IPS-15b (cell line): ENCODE measurements around the gene SMIM14.

Experiments
- H3K27me3 ChIP-seq: one replicate; pipeline ENCODE4 v1.6.1; 2013; ENCODE audit warnings: low read length; ENCODE audit not compliant: control insufficient read depth, insufficient read depth
- H3K36me3 ChIP-seq: one replicate; pipeline ENCODE4 v1.6.1; 2013; ENCODE audit warnings: low read length; ENCODE audit not compliant: control insufficient read depth, insufficient read depth
- H3K4me1 ChIP-seq: one replicate; pipeline ENCODE4 v1.6.1; 2013; ENCODE audit warnings: mild to moderate bottlenecking, low read length; ENCODE audit not compliant: control insufficient read depth, insufficient read depth
- H3K4me3 ChIP-seq: one replicate; pipeline ENCODE4 v1.5.1; 2013; ENCODE audit warnings: low read depth, low read length
- H3K9ac ChIP-seq: one replicate; pipeline ENCODE4 v1.6.1; 2013; ENCODE audit warnings: low read depth, mild to moderate bottlenecking, low read length
- H3K9me3 ChIP-seq: one replicate; pipeline ENCODE4 v1.6.1; 2013; ENCODE audit warnings: mild to moderate bottlenecking, low read length; ENCODE audit not compliant: control insufficient read depth, insufficient read depth

SMIM14 gene

GRCh38 chr4:39637586-39638353 is 895 bp downstream of the SMIM14 start:
- Histone ChIP-seq H3K4me3 (peak overlapping the region; percentile 47), H3K9ac (peak overlapping the region; percentile 17), H3K27me3 (no peaks in the 10 kb centered on the region), H3K36me3 (no peaks in the 10 kb centered on the region), H3K4me1 (peaks cover 24% of the 10 kb centered on the region), H3K9me3 (no peaks in the 10 kb centered on the region)

GRCh38 chr4:39637221-39637585 is 1.5 kb downstream of the SMIM14 start:
- H3K36me3 ChIP-seq = no peaks in the 10 kb centered on the region
- no peaks in the 10 kb centered on the region for H3K9me3 ChIP-seq
- H3K4me3 ChIP-seq = peak overlapping the region; percentile 47
- H3K4me1 ChIP-seq = peaks cover 24% of the 10 kb centered on the region
- H3K27me3 ChIP-seq = no peaks in the 10 kb centered on the region
- H3K9ac ChIP-seq = peak overlapping the region; percentile 17

GRCh38 chr4:39636531-39637184 is 2.0 kb downstream of the SMIM14 start:
- Histone ChIP-seq H3K4me3 (peak overlapping the region; percentile 47), H3K27me3 (no peaks in the 10 kb centered on the region), H3K9me3 (no peaks in the 10 kb centered on the region), H3K36me3 (no peaks in the 10 kb centered on the region), H3K9ac (peak overlapping the region; percentile 17), H3K4me1 (peaks cover 24% of the 10 kb centered on the region)

- no peaks in the 10 kb centered on the region for H3K9me3 ChIP-seq
- H3K27me3 ChIP-seq = no peaks in the 10 kb centered on the region
- H3K4me3 ChIP-seq = peak overlapping the region; percentile 10
- no peaks in the 10 kb centered on the region for H3K36me3 ChIP-seq
- H3K4me1 ChIP-seq = peaks cover 20% of the 10 kb centered on the region
- H3K9ac ChIP-seq = no peak overlapping the region
Measured at GRCh38 chr4:39635023-39635422, 3.6 kb downstream of the SMIM14 start.

GRCh38 chr4:39631700-39632079 is 7.0 kb downstream of the SMIM14 start:
- H3K36me3 ChIP-seq = no peaks in the 10 kb centered on the region
- H3K9me3 ChIP-seq = no peaks in the 10 kb centered on the region
- no peak overlapping the region for H3K4me3 ChIP-seq
- no peak overlapping the region for H3K9ac ChIP-seq
- peaks cover 20% of the 10 kb centered on the region for H3K4me1 ChIP-seq
- no peaks in the 10 kb centered on the region for H3K27me3 ChIP-seq

- Histone ChIP-seq H3K27me3 (no peaks in the 10 kb centered on the region), H3K9me3 (no peaks in the 10 kb centered on the region), H3K9ac (no peak overlapping the region), H3K36me3 (peaks cover 4% of the 10 kb centered on the region), H3K4me1 (peaks cover 6% of the 10 kb centered on the region), H3K4me3 (no peak overlapping the region)
Measured at GRCh38 chr4:39627413-39627812, 11.3 kb downstream of the SMIM14 start.

- Histone ChIP-seq H3K9me3 (no peaks in the 10 kb centered on the region), H3K27me3 (no peaks in the 10 kb centered on the region), H3K4me1 (peaks cover 6% of the 10 kb centered on the region), H3K36me3 (peaks cover 4% of the 10 kb centered on the region), H3K4me3 (no peak overlapping the region), H3K9ac (no peak overlapping the region)
Measured at GRCh38 chr4:39626913-39627312, 11.8 kb downstream of the SMIM14 start.

GRCh38 chr4:39626261-39626660 is 12.4 kb downstream of the SMIM14 start:
- Histone ChIP-seq H3K9ac (no peak overlapping the region), H3K9me3 (no peaks in the 10 kb centered on the region), H3K27me3 (no peaks in the 10 kb centered on the region), H3K4me1 (peaks cover 7% of the 10 kb centered on the region), H3K36me3 (peaks cover 4% of the 10 kb centered on the region), H3K4me3 (no peak overlapping the region)

GRCh38 chr4:39621582-39621981 is 17.1 kb downstream of the SMIM14 start:
- H3K9me3 ChIP-seq = no peaks in the 10 kb centered on the region
- no peak overlapping the region for H3K9ac ChIP-seq
- H3K36me3 ChIP-seq = peaks cover 4% of the 10 kb centered on the region
- H3K27me3 ChIP-seq = no peaks in the 10 kb centered on the region
- no peak overlapping the region for H3K4me3 ChIP-seq
- peaks cover 6% of the 10 kb centered on the region for H3K4me1 ChIP-seq

- no peaks in the 10 kb centered on the region for H3K27me3 ChIP-seq
- H3K9ac ChIP-seq = no peak overlapping the region
- H3K4me3 ChIP-seq = no peak overlapping the region
- no peaks in the 10 kb centered on the region for H3K9me3 ChIP-seq
- H3K36me3 ChIP-seq = peaks cover 2% of the 10 kb centered on the region
- peaks cover 2% of the 10 kb centered on the region for H3K4me1 ChIP-seq
Measured at GRCh38 chr4:39620551-39621313, 17.9 kb downstream of the SMIM14 start.

- Histone ChIP-seq H3K4me1 (peaks cover 2% of the 10 kb centered on the region), H3K9ac (no peak overlapping the region), H3K27me3 (no peaks in the 10 kb centered on the region), H3K4me3 (no peak overlapping the region), H3K9me3 (no peaks in the 10 kb centered on the region), H3K36me3 (no peaks in the 10 kb centered on the region)
Measured at GRCh38 chr4:39617534-39617933, 21.1 kb downstream of the SMIM14 start.
